ENCODE results near the gene FAM229A.
A peak's percentile ranks its signal among the peaks of the same experiment; 100 is the strongest.
"Not testable (repeated sequence)": the region's sequence is repeated elsewhere in the genome, so short reads cannot be mapped to it uniquely, and the experiment has no call there.

FAM229A gene, protein sequence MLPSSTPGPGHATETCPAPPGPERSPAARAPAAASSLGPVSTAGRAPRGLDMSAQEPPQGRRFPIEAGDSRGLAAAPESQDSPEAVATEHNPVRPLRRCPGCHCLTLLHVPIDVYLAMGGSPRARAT

DNA sequence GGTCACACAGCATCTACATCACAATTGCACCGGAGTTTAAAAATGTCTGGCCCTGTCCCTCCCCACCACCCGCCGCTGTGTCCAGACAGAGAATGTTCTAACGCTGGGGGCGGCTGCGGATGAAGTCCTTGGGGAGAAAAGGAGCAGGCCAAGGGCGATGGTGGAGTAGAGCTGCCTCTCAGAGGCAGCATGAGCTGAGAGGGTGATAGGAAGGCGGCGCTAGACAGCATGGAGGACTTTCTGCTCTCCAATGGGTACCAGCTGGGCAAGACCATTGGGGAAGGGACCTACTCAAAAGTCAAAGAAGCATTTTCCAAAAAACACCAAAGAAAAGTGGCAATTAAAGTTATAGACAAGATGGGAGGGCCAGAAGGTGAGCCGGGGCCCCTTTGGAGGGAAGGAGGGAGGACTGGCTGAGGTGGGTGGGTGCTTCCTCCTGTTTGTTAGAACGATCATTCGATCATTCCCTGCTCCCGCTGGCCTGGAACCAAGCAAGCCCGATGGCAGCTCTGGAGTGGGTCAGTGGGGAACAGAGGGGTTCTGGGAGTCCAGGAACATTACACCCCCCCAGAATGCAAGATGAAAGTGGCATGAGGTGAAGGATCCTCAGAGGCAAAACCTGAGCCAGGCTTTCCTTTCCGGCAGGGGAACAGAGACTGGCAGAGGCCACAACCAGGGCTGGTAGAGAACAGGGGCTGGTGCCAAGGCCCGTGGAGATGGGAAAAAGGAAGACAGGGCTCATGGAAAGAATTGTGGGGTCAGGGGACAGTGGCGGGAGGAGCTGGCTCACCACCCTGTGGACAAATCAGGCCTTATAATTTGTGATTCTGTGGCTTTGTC is at the start of gene FAM229A, which contains the start of gene TSSK3:
TSS of gene FAM229A (minus strand) at position 12 of the 840 bp plus-strand sequence. CDS start 394 bp downstream, outside the sequence.
TSS of gene TSSK3 (plus strand) at position 66 of the 840 bp plus-strand sequence. CDS start at position 229, 163 bp downstream.
- DNase-seq (ENCODE audit: low read depth in 2 of 2) = no peak

DNA sequence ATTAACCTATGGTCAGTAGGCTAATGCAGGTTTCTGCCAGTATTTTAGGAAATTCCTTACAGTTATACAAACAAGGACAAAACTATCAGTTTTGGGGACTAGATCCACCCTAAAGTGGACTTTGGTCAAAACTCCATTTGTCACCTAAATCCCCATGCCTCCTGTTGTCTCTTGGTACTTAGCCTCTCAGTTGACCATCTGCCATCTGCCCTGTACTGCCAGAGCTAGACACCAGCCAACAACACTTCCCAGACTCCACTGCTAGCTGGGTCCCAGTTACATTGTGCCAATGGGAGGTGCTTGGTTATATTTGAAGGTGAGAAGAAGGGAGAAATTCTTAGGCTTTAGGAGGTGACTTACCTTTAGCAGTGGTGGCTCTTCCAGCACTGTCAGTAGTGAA is 49.0 kb upstream of the FAM229A start:
- no peak for DNase-seq (ENCODE audit: low read depth in 2 of 2)

DNA sequence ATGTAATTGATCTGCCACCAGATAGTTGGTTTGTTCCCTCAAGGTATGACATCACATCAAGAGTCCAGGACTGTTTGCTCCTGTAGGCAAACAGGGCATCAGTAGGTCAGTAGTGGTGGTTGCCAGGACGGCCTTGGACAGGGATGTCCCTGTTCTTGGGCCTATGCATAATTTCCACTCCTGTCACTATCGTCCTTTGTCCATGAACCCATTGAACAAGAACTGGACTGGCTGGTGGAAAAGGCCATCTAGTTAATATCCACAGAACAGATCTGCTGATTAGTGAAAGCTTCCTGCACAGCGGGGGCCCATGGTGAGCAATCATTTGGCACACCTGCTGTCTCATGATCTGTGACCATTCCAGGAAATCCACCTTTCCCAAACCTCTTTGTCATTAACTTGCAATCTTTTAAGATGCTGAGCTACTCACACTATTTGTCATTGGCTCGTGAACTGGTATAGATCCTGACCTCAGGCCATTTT is 44.4 kb upstream of the FAM229A start:
- no peak for DNase-seq (ENCODE audit: low read depth in 2 of 2)

DNA sequence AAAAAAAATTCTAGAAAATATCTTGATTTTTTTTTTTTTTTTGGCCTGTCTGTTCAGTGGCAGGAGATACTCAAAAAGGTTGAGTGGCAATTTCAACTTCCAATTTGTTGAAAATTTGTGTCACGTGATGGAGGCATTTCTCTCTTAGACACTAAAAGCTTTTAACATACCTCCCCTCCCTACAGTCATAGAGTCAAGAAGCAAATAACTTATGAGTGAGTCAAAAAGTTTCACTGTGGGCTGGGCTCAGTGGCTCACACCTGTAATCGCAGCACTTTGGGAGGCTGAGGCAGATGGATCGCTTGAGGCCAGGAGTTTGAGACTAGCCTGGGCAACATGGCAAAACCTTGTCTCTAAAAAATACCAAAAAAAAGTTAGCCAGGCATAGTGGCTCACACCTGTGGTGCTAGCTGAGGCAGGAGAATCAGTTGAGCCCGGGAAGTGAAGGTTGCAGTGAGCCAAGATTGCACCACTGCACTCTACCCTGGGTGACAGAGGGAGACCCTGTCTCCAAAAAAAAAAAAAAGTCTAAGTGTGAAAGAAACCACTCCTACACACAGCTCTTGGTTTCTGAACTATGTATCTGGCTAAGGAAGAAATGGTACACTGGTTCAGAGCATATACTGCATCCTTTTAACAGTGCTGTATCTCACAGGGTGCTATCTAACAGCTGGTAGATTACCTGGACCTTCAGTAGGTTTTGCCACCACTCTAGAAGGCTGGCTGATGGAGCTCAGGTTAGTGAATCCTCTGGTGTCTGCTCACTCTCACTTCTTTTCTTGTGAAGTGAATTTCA is 43.6 kb upstream of the FAM229A start:
- no peak for DNase-seq (ENCODE audit: low read depth in 2 of 2)

DNA sequence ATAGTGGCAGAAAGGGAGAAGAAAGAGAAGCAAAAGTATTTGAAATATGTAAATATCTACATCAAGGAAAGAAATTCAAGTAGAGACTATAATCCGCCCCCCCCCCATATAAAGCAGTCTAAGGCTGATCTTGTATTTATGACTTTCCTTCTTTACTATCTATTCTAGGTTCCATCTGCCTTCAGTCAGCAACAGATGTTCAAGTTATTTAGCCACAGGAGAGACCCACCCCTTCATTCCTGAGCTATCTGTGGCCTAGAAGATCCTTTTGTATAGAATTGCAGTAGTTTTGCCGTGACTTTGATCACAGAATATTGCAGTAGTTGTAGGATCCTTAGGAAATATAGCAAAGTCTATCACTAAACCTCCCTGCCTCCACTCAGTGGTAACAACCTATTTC is 42.7 kb upstream of the FAM229A start:
- DNase-seq (ENCODE audit: low read depth in 2 of 2) = no peak

DNA sequence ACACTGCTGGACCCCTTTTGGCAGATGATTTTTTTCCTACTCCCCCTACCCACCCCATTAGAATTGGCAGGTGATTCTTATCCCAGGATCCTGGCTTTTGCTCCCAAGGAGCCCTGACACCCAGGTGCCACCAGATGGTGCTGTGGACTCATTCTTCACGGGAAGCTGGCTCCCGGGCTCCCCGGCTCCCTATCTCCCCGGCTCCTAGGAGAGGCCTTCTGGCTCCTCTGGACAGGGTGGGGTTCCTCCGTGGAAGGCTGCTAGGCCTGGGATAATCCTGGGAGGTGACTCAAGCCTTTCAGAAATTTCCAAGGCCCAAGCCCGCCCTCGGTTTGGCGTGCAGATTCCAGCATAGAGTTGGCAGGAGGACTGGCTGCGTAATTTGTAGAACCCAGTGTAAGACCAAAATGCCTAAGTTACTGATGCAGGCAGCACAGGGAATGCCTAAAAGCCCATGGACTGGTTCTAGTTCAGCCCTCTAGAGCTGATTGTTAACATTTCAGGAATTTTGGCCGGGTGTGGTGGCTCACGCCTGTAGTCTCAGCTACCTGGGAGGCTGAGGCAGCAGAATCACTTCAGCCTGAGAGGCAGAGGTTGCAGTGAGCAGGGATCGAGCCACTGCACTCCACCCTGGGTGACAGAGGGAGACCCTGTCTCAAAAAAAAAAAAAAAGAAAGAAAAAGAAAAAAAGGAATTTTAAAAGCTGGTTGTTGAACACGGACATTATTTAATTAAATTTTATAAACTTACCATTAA is 38.8 kb upstream of the FAM229A start:
- peak; percentile 11 to 18 for DNase-seq (ENCODE audit: low read depth in 2 of 2)

DNA sequence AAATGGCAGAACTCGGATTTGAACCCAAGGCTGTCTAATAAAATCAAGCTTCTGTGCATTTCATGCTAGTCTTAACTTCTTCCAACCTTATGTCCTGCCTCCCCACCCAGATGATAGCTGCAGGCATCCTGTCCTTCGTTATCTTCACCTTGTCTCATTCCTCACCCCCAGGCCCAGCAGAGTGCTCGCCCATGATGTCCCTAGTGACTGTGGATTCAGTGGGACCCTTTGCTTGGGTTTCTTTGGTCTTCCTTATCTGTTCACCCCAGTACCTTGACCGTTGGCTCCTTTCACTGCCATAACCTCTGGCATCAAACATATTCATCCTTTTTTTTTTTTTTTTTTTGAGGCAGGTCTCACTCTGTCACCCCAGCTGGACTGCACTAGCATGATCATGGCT is 37.6 kb upstream of the FAM229A start:
- DNase-seq (ENCODE audit: low read depth in 2 of 2) = no peak

DNA sequence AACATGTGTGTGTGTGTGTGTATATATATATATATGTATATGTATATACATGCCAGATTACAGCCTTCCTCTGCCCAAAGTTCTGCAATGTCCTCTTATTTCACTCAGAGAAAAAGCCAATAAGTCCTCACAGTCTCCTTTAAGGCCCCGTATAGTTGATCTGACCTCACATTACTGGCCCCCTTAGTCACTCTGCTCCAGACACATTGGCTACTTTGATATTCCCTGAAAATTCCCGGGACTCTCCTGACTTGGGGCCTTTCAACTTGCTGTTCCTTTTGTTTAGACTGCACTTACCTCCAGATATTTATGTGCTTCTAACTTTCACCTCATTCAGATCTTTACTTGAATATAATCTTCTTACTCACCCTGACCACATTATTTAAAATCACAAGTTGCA is 36.1 kb upstream of the FAM229A start:
- DNase-seq (ENCODE audit: low read depth in 2 of 2) = no peak

DNA sequence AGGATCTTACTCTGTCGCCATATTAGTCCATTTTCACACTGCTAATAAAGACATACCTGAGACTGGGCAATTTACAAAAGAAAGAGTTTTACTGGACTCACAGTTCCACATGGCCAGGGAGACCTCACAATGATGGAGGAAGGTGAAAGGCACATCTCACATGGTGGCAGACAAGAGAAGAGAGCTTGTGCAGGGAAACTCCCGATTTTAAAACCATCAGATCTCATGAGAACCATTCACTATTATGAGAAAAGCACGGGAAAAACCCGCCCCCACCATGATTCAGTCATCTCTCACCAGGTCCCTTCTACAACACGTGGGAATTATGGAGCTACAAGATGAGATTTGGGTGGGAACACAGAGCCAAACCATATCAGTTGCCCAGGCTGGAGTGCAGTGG is 34.2 kb upstream of the FAM229A start:
- not testable (repeated sequence) for DNase-seq (ENCODE audit: low read depth in 2 of 2)

DNA sequence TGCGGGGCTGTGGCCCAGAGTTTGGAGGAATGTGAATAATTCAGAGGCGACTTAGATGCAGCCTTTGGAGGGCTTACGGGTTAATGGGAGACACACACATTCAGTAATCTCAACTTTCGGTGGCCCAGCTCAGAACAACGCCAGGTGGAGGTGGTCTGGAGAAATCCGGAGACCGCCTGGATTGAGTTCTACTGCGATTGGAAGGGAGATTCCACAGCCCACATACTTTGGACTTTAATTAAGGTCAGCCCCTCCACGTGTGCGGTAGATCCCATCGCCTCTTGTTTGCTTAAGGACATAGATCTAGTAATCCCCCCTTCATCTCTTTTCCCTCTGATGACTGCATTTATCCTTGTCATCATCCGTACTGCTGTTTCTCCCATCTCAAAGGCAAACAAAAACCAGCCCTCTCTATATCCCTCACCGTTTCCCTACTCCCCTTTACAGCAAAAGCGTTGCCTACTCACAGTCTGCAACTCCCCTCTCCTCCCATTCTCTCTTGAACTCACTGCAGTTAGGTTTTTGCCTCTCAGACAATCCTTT is 32.7 kb upstream of the FAM229A start:
- no peak for DNase-seq (ENCODE audit: low read depth in 2 of 2)

DNA sequence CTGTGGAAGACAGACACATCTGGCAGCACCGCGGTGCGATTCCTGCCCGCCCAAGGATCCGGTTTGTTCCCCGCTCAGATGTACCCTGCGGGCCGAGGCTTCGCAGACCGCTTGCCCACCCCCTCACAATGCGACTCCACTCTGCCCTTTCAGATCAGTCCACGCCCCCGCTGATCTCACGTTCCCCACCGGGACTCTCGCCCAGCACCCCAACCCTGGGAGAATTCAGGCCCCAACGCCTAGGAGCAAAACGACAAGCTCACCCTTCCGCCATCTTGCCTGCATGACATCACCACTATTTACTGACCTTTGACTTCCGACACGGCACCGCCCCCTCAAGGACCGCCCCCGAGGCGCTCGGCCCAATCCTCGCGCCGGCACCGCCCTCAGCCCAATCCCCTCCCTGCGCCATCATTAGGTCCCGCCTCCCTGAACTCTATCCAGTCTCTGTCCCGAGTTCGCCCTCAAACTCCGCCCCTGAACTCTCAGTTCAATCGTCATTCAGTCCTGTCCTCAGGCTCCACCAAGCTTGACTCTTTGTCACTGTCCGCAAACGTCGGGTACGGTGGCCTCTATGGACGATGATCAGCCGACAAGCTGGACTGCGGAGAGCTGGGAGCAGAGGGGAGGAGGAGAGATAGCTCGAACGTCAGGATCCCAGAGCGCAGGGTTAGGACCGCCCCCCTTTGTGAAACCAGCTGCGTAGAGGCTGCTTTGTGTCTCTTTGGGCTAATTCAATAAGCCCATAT is 32.0 kb upstream of the FAM229A start, which contains the start of gene BSDC1:
TSS of gene BSDC1 (minus strand) at position 301 of the 749 bp plus-strand sequence. CDS start at position 274, 27 bp downstream.
- peak; percentile 96 to 97 for DNase-seq (ENCODE audit: low read depth in 2 of 2)

DNA sequence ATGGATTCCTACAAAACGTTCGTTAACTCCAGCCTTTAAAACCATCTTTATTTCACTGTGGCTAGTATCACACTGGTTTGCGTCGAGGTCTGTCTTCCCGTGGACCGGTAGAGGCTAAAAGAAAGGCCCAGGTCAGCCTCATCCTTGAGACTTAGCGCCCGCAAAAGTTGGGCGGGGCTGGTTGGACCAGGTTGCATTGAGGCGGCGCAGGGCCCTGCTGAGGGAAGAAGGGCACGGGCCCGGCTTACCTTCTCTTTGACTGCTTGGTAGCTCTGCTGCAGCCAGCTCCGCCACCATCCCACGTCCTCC is 31.5 kb upstream of the FAM229A start:
- DNase-seq (ENCODE audit: low read depth in 2 of 2) = peak in 1 of 2 donors; percentile 11

DNA sequence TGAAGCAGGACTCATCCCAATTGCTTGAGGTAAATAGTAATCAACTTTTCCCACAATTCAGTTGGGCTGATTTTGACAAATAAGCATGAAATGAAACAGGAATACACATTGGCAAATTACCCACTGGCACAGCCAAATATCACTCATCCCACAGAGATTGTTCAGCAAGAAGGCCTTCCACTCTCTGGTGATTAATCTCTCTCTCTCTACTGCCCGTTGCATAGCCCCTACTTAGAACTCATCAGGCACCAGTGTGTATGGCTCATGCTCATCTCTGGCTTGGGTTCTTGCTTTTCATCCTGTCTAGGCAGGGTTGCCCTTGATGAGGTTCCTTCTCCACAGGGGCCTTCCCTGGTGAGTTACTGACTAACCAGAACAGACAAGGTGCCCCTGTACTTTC is 30.9 kb upstream of the FAM229A start:
- no peak for DNase-seq (ENCODE audit: low read depth in 2 of 2)

DNA sequence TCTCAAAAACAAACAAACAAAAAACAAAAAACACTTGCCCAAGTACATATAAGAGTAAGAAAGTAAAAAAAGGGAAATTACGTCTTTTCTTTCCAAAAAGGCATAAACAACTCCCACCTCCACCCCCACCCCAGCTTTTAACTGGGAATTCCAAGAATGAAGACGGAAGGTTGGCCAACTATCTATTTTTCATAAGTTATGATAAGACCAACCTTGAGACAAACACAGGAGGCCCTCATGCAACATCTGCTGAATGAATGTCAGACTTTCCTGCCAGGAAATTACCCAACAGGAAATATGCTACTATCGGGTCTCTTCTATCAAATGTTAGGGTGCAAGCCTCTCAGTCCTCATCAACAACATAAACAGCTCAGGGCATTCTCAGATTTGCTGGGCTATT is 30.0 kb upstream of the FAM229A start:
- DNase-seq (ENCODE audit: low read depth in 2 of 2) = no peak

DNA sequence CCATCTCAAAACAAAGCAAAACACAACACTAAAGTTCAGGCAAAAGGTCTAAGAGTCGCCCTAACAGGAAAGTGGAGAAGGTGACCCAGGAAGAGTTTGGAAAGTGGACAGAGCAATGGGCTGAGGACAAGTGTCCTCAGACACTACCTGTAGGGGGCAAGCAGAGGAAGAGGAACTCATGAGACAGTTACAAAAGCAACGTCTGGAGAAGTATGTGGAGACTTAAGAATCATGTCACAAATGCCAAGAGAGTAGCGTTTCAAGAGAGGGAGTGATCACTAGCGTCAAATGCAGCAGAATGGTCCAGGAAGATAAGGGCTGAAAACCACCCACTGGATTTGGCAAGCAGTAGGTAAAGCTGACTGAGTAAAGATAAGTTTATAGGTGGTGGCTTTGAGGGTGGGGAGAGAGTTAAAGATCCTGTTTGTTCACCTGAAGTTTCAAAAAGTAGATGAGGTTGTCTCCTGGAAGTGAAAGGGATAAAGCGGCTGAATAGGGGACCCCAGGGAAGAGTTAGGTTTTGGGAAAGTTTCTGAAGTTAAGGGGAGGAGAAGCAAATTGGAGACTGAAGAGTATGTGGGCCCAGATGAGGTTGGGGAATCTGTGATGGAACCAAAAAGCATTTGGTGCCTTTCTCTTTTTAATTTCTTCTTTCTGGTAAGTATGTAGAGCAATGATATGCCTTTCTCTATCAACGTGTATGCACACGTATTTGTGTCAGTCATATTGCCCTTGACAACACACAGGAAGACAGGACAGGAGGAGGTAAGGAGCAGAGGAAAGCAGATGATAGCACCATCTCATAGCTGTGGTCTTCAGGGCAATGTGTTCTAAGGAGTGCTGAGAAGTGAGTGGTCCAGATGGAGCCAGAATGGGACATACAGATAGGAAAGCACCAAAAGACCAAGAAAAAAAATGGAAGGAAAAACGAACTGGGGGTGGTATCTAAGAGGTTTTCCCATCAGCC is 28.9 kb upstream of the FAM229A start:
- no peak for DNase-seq (ENCODE audit: low read depth in 2 of 2)

DNA sequence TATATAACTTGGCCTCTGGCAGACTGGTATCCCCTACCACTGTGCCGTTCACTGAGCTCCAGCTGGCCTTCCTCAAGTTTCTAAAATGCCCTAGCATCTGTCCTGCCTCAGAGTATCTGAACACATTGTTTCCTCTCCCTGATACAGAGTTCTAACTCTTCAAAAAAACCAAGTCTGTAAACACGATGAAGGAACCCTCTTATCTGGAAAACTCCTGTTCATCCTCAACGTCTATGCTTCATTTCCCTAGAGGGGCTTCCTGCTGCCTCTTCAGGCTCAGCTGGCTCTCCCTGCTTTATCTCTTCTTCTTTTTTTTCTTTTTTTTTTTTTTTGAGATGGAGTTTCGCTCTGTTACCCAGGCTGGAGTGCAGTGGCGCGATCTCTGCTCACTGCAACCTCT is 26.4 kb upstream of the FAM229A start:
- no peak for DNase-seq (ENCODE audit: low read depth in 2 of 2)

DNA sequence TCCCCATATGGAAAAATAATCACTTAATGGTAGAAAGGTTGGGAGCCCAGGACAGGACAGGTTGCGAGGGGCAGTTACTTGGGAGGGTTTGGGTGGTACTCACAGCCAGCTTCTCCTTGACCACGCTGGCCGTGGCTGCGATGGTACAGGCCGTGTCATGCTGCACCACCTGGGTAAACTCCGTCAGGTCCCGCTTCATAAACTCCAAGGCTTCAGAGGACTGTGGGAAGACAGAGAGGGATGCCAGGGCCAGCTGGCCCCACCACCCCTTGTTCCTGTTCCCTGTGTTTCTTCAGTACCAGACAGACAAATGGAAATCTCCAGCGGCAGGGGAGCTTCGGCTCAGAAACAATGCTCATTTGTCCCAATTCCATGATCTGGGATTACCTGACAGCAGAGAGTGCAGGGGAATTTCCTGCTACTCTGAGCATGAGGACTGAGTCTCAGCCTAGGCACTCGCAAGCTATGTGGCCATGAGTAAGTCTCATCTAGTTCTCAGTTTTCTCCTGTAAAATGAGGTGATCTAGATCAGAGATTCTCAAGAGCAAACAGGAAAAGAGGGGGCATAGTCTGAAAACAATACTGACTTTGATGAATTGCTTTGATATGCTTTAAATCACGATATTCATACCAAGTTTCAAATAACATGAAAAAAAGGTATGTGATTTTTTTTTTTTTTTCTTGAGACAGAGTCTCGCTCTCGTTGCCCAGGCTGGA is 24.5 kb upstream of the FAM229A start:
- DNase-seq (ENCODE audit: low read depth in 2 of 2) = no peak

DNA sequence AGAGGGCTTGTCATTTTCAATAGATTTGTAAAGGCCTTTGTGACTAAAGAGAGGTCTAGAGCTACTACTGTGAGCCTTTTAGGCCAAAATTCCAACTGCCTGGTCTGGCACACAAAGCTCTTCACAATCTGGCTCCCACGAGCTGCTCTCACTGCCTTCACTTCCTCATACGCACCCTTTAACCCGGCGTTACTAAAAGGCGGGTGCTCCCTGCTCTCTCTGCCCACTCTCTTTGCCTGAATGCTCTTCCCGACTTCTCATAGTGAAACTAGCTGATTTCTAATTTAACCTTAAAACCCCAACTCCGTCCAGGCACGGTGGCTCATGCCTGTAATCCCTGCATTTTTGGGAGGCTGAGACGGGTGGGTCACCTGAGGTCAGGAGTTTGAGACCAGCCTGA is 17.8 kb upstream of the FAM229A start:
- DNase-seq (ENCODE audit: low read depth in 2 of 2) = no peak
